ENCODE measurements around the gene KDM2B.
"Not testable (repeated sequence)": the region's sequence is repeated elsewhere in the genome, so short reads cannot be mapped to it uniquely, and the experiment has no call there.

The KDM2B gene

DNA sequence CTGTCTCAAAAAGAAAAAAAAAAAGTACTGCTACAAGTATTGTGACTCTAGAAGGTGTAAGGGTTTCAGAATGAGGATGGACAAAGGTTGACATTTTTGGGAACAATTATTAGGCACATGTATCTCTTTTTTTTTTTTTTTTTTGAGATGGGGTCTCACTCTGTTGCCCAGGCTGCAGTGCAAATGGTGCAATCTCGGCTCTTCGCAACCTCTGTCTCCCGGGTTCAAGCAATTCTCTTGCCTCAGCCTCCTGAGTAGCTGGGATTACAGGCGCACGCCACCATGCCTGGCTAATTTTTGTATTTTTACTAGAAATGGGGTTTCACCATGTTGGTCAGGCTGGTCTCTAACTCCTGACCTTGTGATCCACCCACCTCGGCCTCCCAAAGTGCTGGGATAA, 195.9 kb downstream of the KDM2B start:
- DNase-seq (ENCODE audit: low read depth) = not testable (repeated sequence)

GRCh38 chr12:121383601-121384021, 197.2 kb downstream of the KDM2B start:
- no peak for DNase-seq (ENCODE audit: low read depth)

DNA sequence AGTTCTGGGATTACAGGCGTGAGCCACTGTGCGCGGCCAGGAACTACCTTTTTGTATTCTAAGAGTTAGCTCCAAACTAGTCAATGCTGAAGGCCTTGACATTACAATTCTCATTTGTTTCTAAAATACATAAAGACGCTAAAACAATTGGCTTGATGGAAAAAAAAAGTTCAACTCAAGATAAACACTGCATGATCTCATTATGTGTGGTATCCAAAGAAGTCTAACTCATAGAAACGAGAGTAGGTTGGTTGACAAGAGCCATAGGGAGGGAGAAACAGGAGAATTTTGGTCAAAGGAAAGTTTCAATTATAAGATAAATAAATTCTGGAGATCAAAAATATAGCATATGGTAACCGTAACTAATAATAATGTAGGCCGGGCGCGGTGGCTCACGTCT, 200.9 kb downstream of the KDM2B start:
- no peak for DNase-seq (ENCODE audit: low read depth)

Data from stimulated activated CD8-positive, alpha-beta memory T cell treated with anti-CD3 and anti-CD28 coated beads, Interleukin-15, amount 100 ng/mL, for 1 hour (primary cell).